ENCODE results near the gene PIANP. TPM values are rescaled to one million over a fixed set of nuclear protein-coding genes. Genes with fewer than 3 reads are reported as not detected.
"Not testable (repeated sequence)": the region's sequence is repeated elsewhere in the genome, so short reads cannot be mapped to it uniquely, and the experiment has no call there.

Gene PIANP
- total RNA-seq, 1 experiment from 2014 or later: not detected

DNA sequence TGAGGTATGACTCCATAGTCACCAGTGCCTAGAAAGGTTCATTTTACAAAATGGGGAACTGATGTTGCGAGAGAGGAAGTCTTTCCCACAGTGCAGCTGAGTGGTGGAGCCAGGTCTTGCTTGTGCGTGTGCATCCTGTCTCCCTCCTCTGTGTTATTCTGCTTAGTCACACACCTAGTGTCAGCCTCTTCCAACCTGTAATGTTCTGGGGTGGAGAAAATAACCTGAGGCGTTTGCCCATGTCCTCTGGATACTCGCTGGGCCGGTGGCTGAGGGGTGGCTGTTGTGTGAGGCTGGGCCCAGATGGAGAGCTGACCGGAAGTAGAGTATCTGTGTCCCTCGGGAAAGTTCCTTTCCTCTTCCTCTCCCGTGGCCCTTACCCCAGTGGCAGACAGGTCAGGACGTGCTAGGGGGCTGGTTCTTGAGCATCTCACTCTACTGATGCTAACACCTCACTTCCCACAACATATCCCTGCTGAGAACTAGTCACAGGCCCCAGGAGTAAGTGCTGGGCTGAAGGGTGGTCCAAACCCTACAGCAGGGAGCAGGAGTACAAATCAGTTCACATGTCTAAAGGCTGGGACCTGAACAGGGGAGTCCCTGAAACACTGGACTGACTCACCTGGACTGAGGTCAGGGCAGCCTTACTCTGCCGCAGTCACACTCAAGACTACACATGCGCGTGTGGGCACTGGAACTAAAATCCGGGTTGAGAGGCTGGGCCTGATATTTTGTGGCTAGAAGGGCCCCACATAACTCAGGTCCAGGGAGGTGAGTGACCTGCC, 45.3 kb upstream of the PIANP start:
- ChIA-PET POLR2A (ENCODE audit: unreplicated experiment) (interaction anchor here (0.5 to 0.6 kb wide), 4 partner anchors 20 to 217 kb away, joined by 3 to 19 read pairs (median 6); partner anchors contain the start of gene SPSB2), CTCF (interaction anchor here (0.5 to 0.7 kb wide), 3 partner anchors 22 to 121 kb away, joined by 3 to 5 read pairs (median 4); partner anchors contain the start of gene TPI1)
- H4K20me1 ChIP-seq (ENCODE audit: insufficient read depth): no peaks in the 10 kb centered on the region
- peak; percentile 31 to 63 for DNase-seq
- peaks cover 6% of the 10 kb centered on the region for H3K79me2 ChIP-seq (ENCODE audit: low read depth)
- H3K9me3 ChIP-seq (ENCODE audit: insufficient read depth, low read depth): no peaks in the 10 kb centered on the region
- no peaks in the 10 kb centered on the region for H3K27me3 ChIP-seq (ENCODE audit: insufficient read depth, low read depth)
- peaks cover 8% of the 10 kb centered on the region for H3K36me3 ChIP-seq (ENCODE audit: low read depth)
- TF ChIP-seq EZH2 (IDR thresholded peaks at IDR 0.05; ENCODE audit: low read depth): no peak
- TF ChIP-seq, protein P1, sequence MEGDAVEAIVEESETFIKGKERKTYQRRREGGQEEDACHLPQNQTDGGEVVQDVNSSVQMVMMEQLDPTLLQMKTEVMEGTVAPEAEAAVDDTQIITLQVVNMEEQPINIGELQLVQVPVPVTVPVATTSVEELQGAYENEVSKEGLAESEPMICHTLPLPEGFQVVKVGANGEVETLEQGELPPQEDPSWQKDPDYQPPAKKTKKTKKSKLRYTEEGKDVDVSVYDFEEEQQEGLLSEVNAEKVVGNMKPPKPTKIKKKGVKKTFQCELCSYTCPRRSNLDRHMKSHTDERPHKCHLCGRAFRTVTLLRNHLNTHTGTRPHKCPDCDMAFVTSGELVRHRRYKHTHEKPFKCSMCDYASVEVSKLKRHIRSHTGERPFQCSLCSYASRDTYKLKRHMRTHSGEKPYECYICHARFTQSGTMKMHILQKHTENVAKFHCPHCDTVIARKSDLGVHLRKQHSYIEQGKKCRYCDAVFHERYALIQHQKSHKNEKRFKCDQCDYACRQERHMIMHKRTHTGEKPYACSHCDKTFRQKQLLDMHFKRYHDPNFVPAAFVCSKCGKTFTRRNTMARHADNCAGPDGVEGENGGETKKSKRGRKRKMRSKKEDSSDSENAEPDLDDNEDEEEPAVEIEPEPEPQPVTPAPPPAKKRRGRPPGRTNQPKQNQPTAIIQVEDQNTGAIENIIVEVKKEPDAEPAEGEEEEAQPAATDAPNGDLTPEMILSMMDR (conservative IDR thresholded peaks at IDR 0.05): no peak
- no peak overlapping the region for H2AFZ ChIP-seq
- H3K4me2 ChIP-seq: no peak overlapping the region
- TSS peak; percentile 15 for BruUV-seq (replicated peaks)
- 0 out of 2 replicates have a peak, but pooled peaks cover 9% of the 10 kb centered on the region for H3K4me1 ChIP-seq (replicated peaks; ENCODE audit: insufficient read depth)
- no peaks in the 10 kb centered on the region for H3K9me2 ChIP-seq (ENCODE audit: insufficient read depth)
- no peak overlapping the region for H3K4me3 ChIP-seq
- H3K27ac ChIP-seq: peak overlapping the region; percentile 10; the same call in 1 of the 2 replicates
- peaks cover 31% of the 10 kb centered on the region; the same call in 1 of the 2 replicates for H3F3A ChIP-seq (ENCODE audit: insufficient read depth, low read depth)
- intact Hi-C loops (cut with micrococcal nuclease; ENCODE audit: unreplicated experiment): no loop called here

DNA sequence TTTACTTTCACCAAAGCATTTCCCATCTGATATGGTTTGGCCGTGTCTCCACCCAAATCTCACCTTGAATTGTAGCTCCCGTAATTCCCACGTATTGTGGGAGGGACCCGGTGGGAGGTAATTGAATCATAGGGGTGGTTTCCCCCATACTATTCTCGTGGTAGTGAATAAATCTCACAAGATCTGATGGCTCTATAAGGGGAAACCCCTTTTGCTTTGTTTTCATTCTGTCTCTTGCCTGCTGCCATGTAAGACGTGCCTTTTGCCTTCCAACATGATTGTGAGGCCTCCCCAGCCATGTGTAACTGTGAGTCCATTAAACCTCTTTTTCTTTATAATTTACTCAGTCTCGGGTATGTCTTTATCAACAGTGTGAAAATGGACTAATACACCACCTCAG, 42.7 kb upstream of the PIANP start:
- H3K27me3 ChIP-seq (ENCODE audit: insufficient read depth, low read depth); H4K20me1 ChIP-seq (ENCODE audit: insufficient read depth); H2AFZ ChIP-seq; H3K27ac ChIP-seq; H3K9me2 ChIP-seq (ENCODE audit: insufficient read depth); H3K9me3 ChIP-seq (ENCODE audit: insufficient read depth, low read depth); DNase-seq; intact Hi-C loops (cut with micrococcal nuclease; ENCODE audit: unreplicated experiment); H3K4me1 ChIP-seq (replicated peaks; ENCODE audit: insufficient read depth); H3K4me2 ChIP-seq; H3K79me2 ChIP-seq (ENCODE audit: low read depth); H3K4me3 ChIP-seq; BruUV-seq (replicated peaks); H3K36me3 ChIP-seq (ENCODE audit: low read depth): not testable (repeated sequence)
- ChIA-PET POLR2A (ENCODE audit: unreplicated experiment) (interaction anchor here (0.6 kb wide), 2 partner anchors 23 to 90 kb away, joined by 5 to 6 read pairs; partner anchors contain the start of gene PTMS), CTCF (interaction anchor here (0.5 to 0.9 kb wide), 3 partner anchors 94 to 278 kb away, joined by 3 read pairs; no protein-coding TSS in a partner anchor)
- H3F3A ChIP-seq (ENCODE audit: insufficient read depth, low read depth): peaks cover 31% of the 10 kb centered on the region; the same call in 1 of the 2 replicates

DNA sequence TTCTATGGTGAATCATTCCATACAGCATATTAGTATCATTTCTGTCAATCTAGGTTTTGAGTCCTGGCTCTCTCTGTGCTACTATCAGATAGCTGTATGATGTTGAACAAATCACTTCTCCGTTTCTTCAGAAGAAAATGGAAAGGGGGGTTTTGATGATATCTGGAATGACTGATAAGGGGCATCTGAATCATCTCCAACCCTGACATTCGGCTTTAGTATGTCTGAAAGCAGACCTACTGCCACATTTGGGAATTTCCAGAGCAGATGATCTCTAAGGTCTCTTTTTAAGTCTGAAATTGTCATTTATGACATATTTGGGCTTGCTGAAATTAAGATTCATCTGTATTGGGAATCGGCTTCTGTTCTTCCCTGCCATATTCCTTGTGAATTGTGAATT, 42.2 kb upstream of the PIANP start:
- DNase-seq: no peak
- H3K9me2 ChIP-seq (ENCODE audit: insufficient read depth): no peaks in the 10 kb centered on the region
- TF ChIP-seq, protein P1 (conservative IDR thresholded peaks at IDR 0.05): no peak
- no peak for TF ChIP-seq EZH2 (IDR thresholded peaks at IDR 0.05; ENCODE audit: low read depth)
- no peaks in the 10 kb centered on the region for H4K20me1 ChIP-seq (ENCODE audit: insufficient read depth)
- no peaks in the 10 kb centered on the region for H3K36me3 ChIP-seq (ENCODE audit: low read depth)
- H3K4me2 ChIP-seq: no peak overlapping the region
- no peaks in the 10 kb centered on the region for H3K9me3 ChIP-seq (ENCODE audit: insufficient read depth, low read depth)
- H3F3A ChIP-seq (ENCODE audit: insufficient read depth, low read depth): peaks cover 31% of the 10 kb centered on the region; the same call in 1 of the 2 replicates
- no peaks in the 10 kb centered on the region for H3K27me3 ChIP-seq (ENCODE audit: insufficient read depth, low read depth)
- POLR2A ChIA-PET (ENCODE audit: unreplicated experiment): interaction anchor here (0.6 kb wide), 3 partner anchors 22 to 91 kb away, joined by 5 to 6 read pairs (median 6); partner anchors contain the start of gene PTMS
- no TSS peak for BruUV-seq (replicated peaks)
- H3K79me2 ChIP-seq (ENCODE audit: low read depth): no peaks in the 10 kb centered on the region
- 0 out of 2 replicates have a peak, but pooled peaks cover 9% of the 10 kb centered on the region for H3K4me1 ChIP-seq (replicated peaks; ENCODE audit: insufficient read depth)
- no peak overlapping the region for H3K27ac ChIP-seq
- no peak overlapping the region for H2AFZ ChIP-seq
- CTCF ChIA-PET: interaction anchor here (0.7 to 0.9 kb wide), 2 partner anchors 205 to 277 kb away, joined by 3 read pairs; no protein-coding TSS in a partner anchor
- H3K4me3 ChIP-seq: no peak overlapping the region
- intact Hi-C loops (cut with micrococcal nuclease; ENCODE audit: unreplicated experiment): no loop called here

DNA sequence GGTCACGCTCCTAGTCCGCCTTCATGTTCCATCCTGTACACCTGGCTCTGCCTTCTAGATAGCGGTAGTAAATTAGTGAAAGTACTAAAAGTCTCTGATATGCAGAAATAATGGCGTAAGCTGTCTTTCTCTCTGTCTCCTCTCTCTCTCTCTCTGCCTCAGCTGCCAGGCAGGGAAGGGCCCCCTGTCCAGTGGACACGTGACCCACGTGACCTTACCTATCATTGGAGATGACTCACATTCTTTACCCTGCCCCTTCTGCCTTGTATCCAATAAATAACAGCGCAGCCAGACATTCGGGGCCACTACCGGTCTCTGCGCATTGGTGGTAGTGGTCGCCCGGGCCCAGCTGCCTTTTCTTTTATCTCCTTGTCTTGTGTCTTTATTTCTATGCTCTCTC, 41.5 kb upstream of the PIANP start:
- H3K9me2 ChIP-seq (ENCODE audit: insufficient read depth); CTCF ChIA-PET; H4K20me1 ChIP-seq (ENCODE audit: insufficient read depth); H3K36me3 ChIP-seq (ENCODE audit: low read depth); H3K9me3 ChIP-seq (ENCODE audit: insufficient read depth, low read depth); DNase-seq; H3K27me3 ChIP-seq (ENCODE audit: insufficient read depth, low read depth); H3K79me2 ChIP-seq (ENCODE audit: low read depth); H3K27ac ChIP-seq; BruUV-seq (replicated peaks); H3K4me2 ChIP-seq; H2AFZ ChIP-seq; H3K4me3 ChIP-seq; H3K4me1 ChIP-seq (replicated peaks; ENCODE audit: insufficient read depth); intact Hi-C loops (cut with micrococcal nuclease; ENCODE audit: unreplicated experiment): not testable (repeated sequence)
- POLR2A ChIA-PET (ENCODE audit: unreplicated experiment): interaction anchor here (0.6 kb wide), 2 partner anchors 11 to 23 kb away, joined by 5 to 6 read pairs; partner anchors contain the start of gene MLF2
- peaks cover 30% of the 10 kb centered on the region; the same call in 1 of the 2 replicates for H3F3A ChIP-seq (ENCODE audit: insufficient read depth, low read depth)
